Fibroblast of lung (primary cell): ENCODE measurements around the gene DOP1A.

Source experiments
- EZH2 ChIP-seq: IDR thresholded peaks from 2 replicates; pipeline ENCODE4 v1.5.1; 2012; ENCODE audit warnings: low read length, control low read depth, mild to moderate bottlenecking; ENCODE audit errors: missing control alignments
- TF ChIP-seq, protein P1 (sequence below), 2 donors: IDR thresholded peaks in 1 of 2; conservative IDR thresholded peaks in 1 of 2; 1 replicate in 1 of 2; 2 replicates in 1 of 2; pipeline ENCODE4 v1.5.1; 2011 to 2012; ENCODE audit warnings: low read length in 2 of 2, control low read depth in 1 of 2, inconsistent platforms in 1 of 2, low read depth in 1 of 2, mild to moderate bottlenecking in 1 of 2

DNA sequence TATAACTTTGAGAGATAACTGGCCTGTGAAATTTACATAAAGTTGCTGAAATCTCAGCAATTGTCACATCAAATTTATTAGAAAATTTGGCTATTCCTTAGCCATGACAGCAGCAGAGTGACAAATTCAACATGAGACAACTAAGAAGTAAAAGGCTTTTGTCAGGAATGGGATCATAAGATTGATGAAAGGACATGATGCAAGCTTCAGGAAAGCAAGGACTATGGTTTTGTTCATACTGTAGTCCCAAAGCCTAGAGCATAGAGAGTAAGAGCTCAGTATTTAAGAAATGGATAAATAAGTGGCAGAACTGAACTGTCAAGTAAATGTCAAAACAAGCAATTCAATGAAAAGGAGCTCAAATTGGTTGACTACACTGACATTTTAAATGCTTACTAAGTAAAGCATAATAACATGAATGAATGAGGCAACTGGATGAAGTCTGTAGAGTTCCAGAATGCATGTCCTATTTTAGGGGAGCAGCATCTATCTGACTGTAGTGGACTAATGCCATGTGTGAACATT, 113.0 kb downstream of the DOP1A start:
- TF ChIP-seq, protein P1, sequence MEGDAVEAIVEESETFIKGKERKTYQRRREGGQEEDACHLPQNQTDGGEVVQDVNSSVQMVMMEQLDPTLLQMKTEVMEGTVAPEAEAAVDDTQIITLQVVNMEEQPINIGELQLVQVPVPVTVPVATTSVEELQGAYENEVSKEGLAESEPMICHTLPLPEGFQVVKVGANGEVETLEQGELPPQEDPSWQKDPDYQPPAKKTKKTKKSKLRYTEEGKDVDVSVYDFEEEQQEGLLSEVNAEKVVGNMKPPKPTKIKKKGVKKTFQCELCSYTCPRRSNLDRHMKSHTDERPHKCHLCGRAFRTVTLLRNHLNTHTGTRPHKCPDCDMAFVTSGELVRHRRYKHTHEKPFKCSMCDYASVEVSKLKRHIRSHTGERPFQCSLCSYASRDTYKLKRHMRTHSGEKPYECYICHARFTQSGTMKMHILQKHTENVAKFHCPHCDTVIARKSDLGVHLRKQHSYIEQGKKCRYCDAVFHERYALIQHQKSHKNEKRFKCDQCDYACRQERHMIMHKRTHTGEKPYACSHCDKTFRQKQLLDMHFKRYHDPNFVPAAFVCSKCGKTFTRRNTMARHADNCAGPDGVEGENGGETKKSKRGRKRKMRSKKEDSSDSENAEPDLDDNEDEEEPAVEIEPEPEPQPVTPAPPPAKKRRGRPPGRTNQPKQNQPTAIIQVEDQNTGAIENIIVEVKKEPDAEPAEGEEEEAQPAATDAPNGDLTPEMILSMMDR (conservative IDR thresholded peaks at IDR 0.05 in 1 of 2, IDR thresholded peaks at IDR 0.05 in 1 of 2; ENCODE audit: low read depth in 1 of 2, low read length in 2 of 2) = no peak
- TF ChIP-seq EZH2 = no peak
